Cerebellar nuclear complex (tissue), 1 donor: ENCODE data around the gene FRMPD1.

ENCODE experiments used
- DNase-seq, 2 experiments: peaks; one replicate each; lab custom pipeline; 2025; lab: John Stamatoyannopoulos, UW

The FRMPD1 gene

GRCh38 chr9:37679649-37680402 is 29.1 kb downstream of the FRMPD1 start:
- DNase-seq = no peak

GRCh38 chr9:37682951-37683350 is 32.2 kb downstream of the FRMPD1 start:
- no peak for DNase-seq

- DNase-seq = no peak
These were observed 33.0 kb downstream of the FRMPD1 start for GRCh38 chr9:37683531-37684371.

- no peak for DNase-seq
These were observed 42.0 kb downstream of the FRMPD1 start for GRCh38 chr9:37692622-37693221.

GRCh38 chr9:37693260-37693659 is 42.5 kb downstream of the FRMPD1 start:
- DNase-seq = no peak

- no peak for DNase-seq
These were observed 43.6 kb downstream of the FRMPD1 start for GRCh38 chr9:37694355-37694754.

- DNase-seq = no peak
These were observed 45.8 kb downstream of the FRMPD1 start for GRCh38 chr9:37696528-37696927.

- DNase-seq = no peak
These were observed 49.4 kb downstream of the FRMPD1 start for GRCh38 chr9:37700131-37700530.

- no peak for DNase-seq
These were observed 50.1 kb downstream of the FRMPD1 start for GRCh38 chr9:37700900-37701299.

GRCh38 chr9:37705787-37706186 is 55.0 kb downstream of the FRMPD1 start:
- DNase-seq = no peak

- no peak for DNase-seq
These were observed 55.5 kb downstream of the FRMPD1 start for GRCh38 chr9:37706290-37706689.

- no peak for DNase-seq
These were observed 57.0 kb downstream of the FRMPD1 start for GRCh38 chr9:37707748-37708147.

- DNase-seq = no peak
These were observed 59.3 kb downstream of the FRMPD1 start for GRCh38 chr9:37710046-37710445.

- DNase-seq = no peak
These were observed 64.5 kb downstream of the FRMPD1 start for GRCh38 chr9:37715260-37715659.

- DNase-seq = no peak
These were observed 65.3 kb downstream of the FRMPD1 start for GRCh38 chr9:37715991-37716505.

GRCh38 chr9:37719526-37719925 is 68.8 kb downstream of the FRMPD1 start:
- DNase-seq = no peak

- no peak for DNase-seq
These were observed 76.3 kb downstream of the FRMPD1 start for GRCh38 chr9:37727013-37727412.

GRCh38 chr9:37729499-37729898 is 78.7 kb downstream of the FRMPD1 start:
- DNase-seq = no peak

GRCh38 chr9:37730256-37730655 is 79.5 kb downstream of the FRMPD1 start:
- DNase-seq = no peak

GRCh38 chr9:37730839-37731238 is 80.1 kb downstream of the FRMPD1 start:
- DNase-seq = no peak

- DNase-seq = no peak
These were observed 81.5 kb downstream of the FRMPD1 start for GRCh38 chr9:37732086-37732741.

GRCh38 chr9:37732952-37733351 is 82.2 kb downstream of the FRMPD1 start:
- no peak for DNase-seq
